H9 (cell line): ENCODE results near the gene TRAK1. TPM values are rescaled to one million over a fixed set of nuclear protein-coding genes. Genes with fewer than 3 reads are reported as not detected.

ENCODE experiments used
- DNase-seq: peaks from one replicate; pipeline ENCODE4 v3.0.0-alpha.2; 2017
- H2AFZ ChIP-seq: one replicate; pipeline ENCODE4 v1.6.1; 2013; ENCODE audit warnings: mild to moderate bottlenecking, low read length, control low read depth, moderate library complexity
- H2AK5ac ChIP-seq: 2 replicates; pipeline ENCODE4 v1.6.1; 2013; ENCODE audit warnings: low read length, control low read depth, mixed read lengths; ENCODE audit not compliant: insufficient read length
- H2BK120ac ChIP-seq: one replicate; pipeline ENCODE4 v1.6.1; 2013; ENCODE audit warnings: low read depth, mild to moderate bottlenecking, low read length, control low read depth, inconsistent platforms; ENCODE audit not compliant: poor library complexity, severe bottlenecking
- H2BK12ac ChIP-seq: 2 replicates; pipeline ENCODE4 v1.6.1; 2013; ENCODE audit warnings: low read length, control low read depth, mixed read lengths, low read depth; ENCODE audit not compliant: insufficient read length
- H2BK15ac ChIP-seq: 2 replicates; pipeline ENCODE4 v1.6.1; 2013; ENCODE audit warnings: low read depth, low read length, control low read depth
- H2BK20ac ChIP-seq: one replicate; pipeline ENCODE4 v1.6.1; 2013; ENCODE audit warnings: low read depth, mild to moderate bottlenecking, low read length, control low read depth, inconsistent platforms; ENCODE audit not compliant: poor library complexity, severe bottlenecking
- H2BK5ac ChIP-seq: 2 replicates; pipeline ENCODE4 v1.6.1; 2013; ENCODE audit warnings: low read length, control low read depth, mixed read lengths; ENCODE audit not compliant: insufficient read length
- H3K14ac ChIP-seq: 2 replicates; pipeline ENCODE4 v1.6.1; 2013; ENCODE audit warnings: low read length, control low read depth; ENCODE audit not compliant: insufficient read depth
- H3K18ac ChIP-seq: 2 replicates; pipeline ENCODE4 v1.6.1; 2013; ENCODE audit warnings: low read depth, mild to moderate bottlenecking, mixed read lengths, low read length, control low read depth; ENCODE audit not compliant: insufficient read length
- H3K23ac ChIP-seq: 2 replicates; pipeline ENCODE4 v1.6.1; 2013; ENCODE audit warnings: low read length, control low read depth, mixed read lengths, low read depth; ENCODE audit not compliant: insufficient read length
- H3K23me2 ChIP-seq: 2 replicates; pipeline ENCODE4 v1.6.1; 2013; ENCODE audit warnings: low read depth, mild to moderate bottlenecking, mixed read lengths, low read length, control low read depth; ENCODE audit not compliant: insufficient read length, poor library complexity, severe bottlenecking
- H3K27ac ChIP-seq: 2 replicates; pipeline ENCODE4 v1.5.1; 2013; ENCODE audit warnings: low read length, control low read depth, mixed read lengths, low read depth; ENCODE audit not compliant: insufficient read length
- H3K27me3 ChIP-seq: 2 replicates; pipeline ENCODE4 v1.6.1; 2013; ENCODE audit warnings: low read length, control low read depth, inconsistent platforms; ENCODE audit not compliant: insufficient read depth
- H3K4ac ChIP-seq: 2 replicates; pipeline ENCODE4 v1.6.1; 2013; ENCODE audit warnings: low read depth, mild to moderate bottlenecking, control low read depth, inconsistent platforms, low read length, moderate library complexity
- H3K4me1 ChIP-seq: 2 replicates; pipeline ENCODE4 v1.6.1; 2013; ENCODE audit warnings: low read length, control low read depth, inconsistent platforms; ENCODE audit not compliant: insufficient read depth
- H3K4me2 ChIP-seq: 2 replicates; pipeline ENCODE4 v1.6.1; 2013; ENCODE audit warnings: low read length, control low read depth, mixed read lengths; ENCODE audit not compliant: insufficient read length, insufficient read depth
- H3K56ac ChIP-seq: 2 replicates; pipeline ENCODE4 v1.6.1; 2013; ENCODE audit warnings: low read depth, mild to moderate bottlenecking, mixed read lengths, low read length, control low read depth; ENCODE audit not compliant: insufficient read length
- H3K79me1 ChIP-seq: 2 replicates; pipeline ENCODE4 v1.6.1; 2013; ENCODE audit warnings: low read depth, mild to moderate bottlenecking, moderate library complexity, low read length, control low read depth, inconsistent platforms; ENCODE audit not compliant: insufficient read depth, poor library complexity, severe bottlenecking
- H3K79me2 ChIP-seq: 2 replicates; pipeline ENCODE4 v1.6.1; 2013; ENCODE audit warnings: low read length, control low read depth, inconsistent platforms; ENCODE audit not compliant: insufficient read depth
- H3K9ac ChIP-seq: 2 replicates; pipeline ENCODE4 v1.6.1; 2013; ENCODE audit warnings: low read length, control low read depth, mixed read lengths; ENCODE audit not compliant: insufficient read length; ENCODE audit errors: extremely low read depth
- H3K9me3 ChIP-seq: one replicate; pipeline ENCODE4 v1.6.1; 2013; ENCODE audit warnings: low read depth, low read length, inconsistent platforms; ENCODE audit not compliant: control insufficient read depth
- H3T11ph ChIP-seq: one replicate; pipeline ENCODE4 v1.6.1; 2013; ENCODE audit warnings: mild to moderate bottlenecking, low read length, control low read depth, inconsistent platforms
- H4K20me1 ChIP-seq: one replicate; pipeline ENCODE4 v1.6.1; 2013; ENCODE audit not compliant: control insufficient read depth, insufficient read length, insufficient read depth
- H4K5ac ChIP-seq: 2 replicates; pipeline ENCODE4 v1.6.1; 2013; ENCODE audit warnings: low read depth, mild to moderate bottlenecking, mixed read lengths, low read length, control low read depth; ENCODE audit not compliant: insufficient read length
- H4K8ac ChIP-seq: replicated peaks from 2 replicates; pipeline ENCODE4 v1.6.1; 2013; ENCODE audit warnings: low read length, control low read depth, mixed read lengths, low read depth; ENCODE audit not compliant: insufficient read length
- H4K91ac ChIP-seq: 2 replicates; pipeline ENCODE4 v1.6.1; 2013; ENCODE audit warnings: low read depth, mild to moderate bottlenecking, moderate library complexity, mixed read lengths, low read length, control low read depth; ENCODE audit not compliant: insufficient read length
- H3K27ac Mint-ChIP-seq, 3 experiments: 2 replicates in 2 of 3; 3 replicates in 1 of 3; pipeline ENCODE4 v1.8.0; 2020 to 2021; ENCODE audit warnings: mixed read lengths in 3 of 3, mild to moderate bottlenecking in 1 of 3, moderate library complexity in 1 of 3
- H3K27me3 Mint-ChIP-seq: 2 replicates; pipeline ENCODE4 v1.8.0; 2021; ENCODE audit warnings: low read depth, mild to moderate bottlenecking, moderate library complexity, mixed read lengths
- H3K36me3 Mint-ChIP-seq, 3 experiments: 2 replicates in 2 of 3; 3 replicates in 1 of 3; pipeline ENCODE4 v1.8.0; 2020 to 2021; ENCODE audit warnings: low read depth in 3 of 3, mixed read lengths in 3 of 3; ENCODE audit not compliant: insufficient read depth in 1 of 3
- H3K4me1 Mint-ChIP-seq, 2 experiments: 2 replicates each; pipeline ENCODE4 v1.8.0; 2020; ENCODE audit warnings: mixed read lengths in 2 of 2
- H3K4me3 Mint-ChIP-seq, 2 experiments: 2 replicates in 1 of 2; 3 replicates in 1 of 2; pipeline ENCODE4 v1.8.0; 2020 to 2021; ENCODE audit warnings: mild to moderate bottlenecking in 2 of 2, mixed read lengths in 2 of 2, moderate library complexity in 1 of 2
- H3K9me3 Mint-ChIP-seq, 2 experiments: 2 replicates in 1 of 2; 3 replicates in 1 of 2; pipeline ENCODE4 v1.8.0; 2020; ENCODE audit warnings: mild to moderate bottlenecking in 2 of 2, mixed read lengths in 2 of 2, moderate library complexity in 1 of 2
- WGBS: extraction: QIAGEN DNeasy Blood & Tissue Kit; methylation state at CpG from one replicate; pipeline ENCODE4 v1.1.7; 2013; ENCODE audit warnings: missing lambda C conversion rate, low lambda C conversion rate, mixed read lengths; ENCODE audit not compliant: insufficient read length; ENCODE audit errors: extremely low coverage; 5-methylcytosine and 5-hydroxymethylcytosine counted together
- total RNA-seq: library from RNA; stranded (reverse); gene quantifications from 2 replicates; pipeline ENCODE4 v1.2.1, GENCODE V29; 2021
- TF ChIP-seq, protein P1 (sequence below): fragments of 200-600 bp; sonication (generic); conservative IDR thresholded peaks from 3 replicates; pipeline ENCODE4 v1.8.0; 2021; ENCODE audit warnings: antibody characterized with exemption, mild to moderate bottlenecking

Gene TRAK1
- total RNA-seq, 1 experiment from 2014 or later, result 34.2 TPM

DNA sequence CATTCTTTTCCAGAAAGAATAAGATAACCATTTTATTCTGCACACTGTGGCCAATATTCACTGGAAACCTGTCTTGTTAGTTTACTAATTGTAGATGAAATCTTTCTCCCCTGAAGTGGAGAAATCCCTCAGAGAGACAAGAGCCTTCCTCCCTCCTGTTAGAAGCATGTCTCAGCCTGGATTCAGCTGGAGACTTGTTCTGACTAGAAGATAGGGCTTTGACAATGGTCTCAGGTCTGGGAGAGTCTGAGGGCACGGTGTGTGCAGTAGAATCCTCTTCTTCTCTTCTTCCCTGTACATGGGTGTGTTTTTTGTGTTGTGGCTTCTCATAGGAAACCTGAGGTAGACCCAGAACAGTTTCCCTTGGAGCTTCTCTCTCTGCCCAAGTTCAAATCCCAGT lies 154.9 kb downstream of the TRAK1 start:
- no peak overlapping the region for H4K5ac ChIP-seq
- H3K23me2 ChIP-seq, result no peaks in the 10 kb centered on the region
- H2AFZ ChIP-seq, result no peak overlapping the region
- no peak overlapping the region for H3K9ac ChIP-seq
- H4K20me1 ChIP-seq, result no peaks in the 10 kb centered on the region
- no peak overlapping the region for H3K27ac ChIP-seq
- H4K91ac ChIP-seq, result no peak overlapping the region
- H3K14ac ChIP-seq, result no peak overlapping the region
- no peak overlapping the region for H2BK15ac ChIP-seq
- no peaks in the 10 kb centered on the region for H3K79me1 ChIP-seq
- Mint-ChIP-seq H3K27ac (no peak overlapping the region; a peak in 1 of 7 replicates), H3K27me3 (peaks cover 26% of the 10 kb centered on the region), H3K36me3 (no peaks in the 10 kb centered on the region), H3K4me3 (no peak overlapping the region), H3K9me3 (peaks cover 0 to 3% of the 10 kb centered on the region in 2 experiments; a peak in 2 of 5 replicates), H3K4me1 (0 out of 4 replicates have a peak, but pooled peaks cover 0 to 2% of the 10 kb centered on the region in 2 experiments)
- H3K18ac ChIP-seq, result no peak overlapping the region
- H3K56ac ChIP-seq, result no peak overlapping the region
- H3K9me3 ChIP-seq, result no peaks in the 10 kb centered on the region
- no peak overlapping the region for H2BK120ac ChIP-seq
- DNase-seq, result no peak
- TF ChIP-seq, protein P1, sequence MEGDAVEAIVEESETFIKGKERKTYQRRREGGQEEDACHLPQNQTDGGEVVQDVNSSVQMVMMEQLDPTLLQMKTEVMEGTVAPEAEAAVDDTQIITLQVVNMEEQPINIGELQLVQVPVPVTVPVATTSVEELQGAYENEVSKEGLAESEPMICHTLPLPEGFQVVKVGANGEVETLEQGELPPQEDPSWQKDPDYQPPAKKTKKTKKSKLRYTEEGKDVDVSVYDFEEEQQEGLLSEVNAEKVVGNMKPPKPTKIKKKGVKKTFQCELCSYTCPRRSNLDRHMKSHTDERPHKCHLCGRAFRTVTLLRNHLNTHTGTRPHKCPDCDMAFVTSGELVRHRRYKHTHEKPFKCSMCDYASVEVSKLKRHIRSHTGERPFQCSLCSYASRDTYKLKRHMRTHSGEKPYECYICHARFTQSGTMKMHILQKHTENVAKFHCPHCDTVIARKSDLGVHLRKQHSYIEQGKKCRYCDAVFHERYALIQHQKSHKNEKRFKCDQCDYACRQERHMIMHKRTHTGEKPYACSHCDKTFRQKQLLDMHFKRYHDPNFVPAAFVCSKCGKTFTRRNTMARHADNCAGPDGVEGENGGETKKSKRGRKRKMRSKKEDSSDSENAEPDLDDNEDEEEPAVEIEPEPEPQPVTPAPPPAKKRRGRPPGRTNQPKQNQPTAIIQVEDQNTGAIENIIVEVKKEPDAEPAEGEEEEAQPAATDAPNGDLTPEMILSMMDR, result no peak
- H2BK5ac ChIP-seq, result no peak overlapping the region
- no peak overlapping the region for H3K23ac ChIP-seq
- H2BK12ac ChIP-seq, result no peak overlapping the region
- H2BK20ac ChIP-seq, result no peak overlapping the region
- H3K4ac ChIP-seq, result no peak overlapping the region
- no peaks in the 10 kb centered on the region for H3K79me2 ChIP-seq
- no peak overlapping the region for H4K8ac ChIP-seq
- H3T11ph ChIP-seq, result no peak overlapping the region
- no peaks in the 10 kb centered on the region for H3K27me3 ChIP-seq
- H3K4me1 ChIP-seq, result no peaks in the 10 kb centered on the region
- no peak overlapping the region for H3K4me2 ChIP-seq
- no CpG with 5 or more reads among the region's 1 CpG for whole genome bisulfite sequencing
- H2AK5ac ChIP-seq, result no peak overlapping the region
